ENCODE measurements around the gene FAM53B.

Gene FAM53B

DNA sequence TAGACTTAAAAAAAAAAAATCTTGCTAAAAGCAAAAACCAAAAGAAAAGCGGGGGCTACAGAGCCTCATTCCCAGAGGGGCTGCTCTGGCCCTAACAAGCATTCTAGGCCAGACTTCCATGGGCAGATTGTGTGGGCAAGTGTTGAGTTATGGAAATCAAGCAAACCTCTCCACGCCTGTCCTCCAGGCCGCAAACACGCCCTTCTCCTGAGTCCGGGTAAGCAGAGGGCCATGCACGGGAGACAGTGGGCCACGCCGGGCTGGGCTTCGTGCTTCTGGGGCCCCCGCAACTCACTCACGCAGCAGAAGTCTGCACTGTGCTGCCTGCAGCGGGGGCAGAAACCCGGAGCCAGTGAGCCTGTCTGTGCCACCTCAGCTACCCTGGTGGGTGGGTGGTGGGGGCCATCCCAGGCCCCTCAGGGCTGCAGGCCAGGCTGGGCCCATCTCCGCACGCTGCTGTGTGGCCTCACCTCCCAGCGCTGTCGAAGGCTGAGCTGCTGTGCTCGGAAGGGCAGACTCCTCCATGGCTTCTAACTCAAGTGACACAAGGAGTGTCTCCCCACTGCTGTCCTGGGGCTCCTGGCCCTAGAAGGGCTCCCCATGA, 125.6 kb downstream of the FAM53B start (continued):
- TF ChIP-seq, protein P1, sequence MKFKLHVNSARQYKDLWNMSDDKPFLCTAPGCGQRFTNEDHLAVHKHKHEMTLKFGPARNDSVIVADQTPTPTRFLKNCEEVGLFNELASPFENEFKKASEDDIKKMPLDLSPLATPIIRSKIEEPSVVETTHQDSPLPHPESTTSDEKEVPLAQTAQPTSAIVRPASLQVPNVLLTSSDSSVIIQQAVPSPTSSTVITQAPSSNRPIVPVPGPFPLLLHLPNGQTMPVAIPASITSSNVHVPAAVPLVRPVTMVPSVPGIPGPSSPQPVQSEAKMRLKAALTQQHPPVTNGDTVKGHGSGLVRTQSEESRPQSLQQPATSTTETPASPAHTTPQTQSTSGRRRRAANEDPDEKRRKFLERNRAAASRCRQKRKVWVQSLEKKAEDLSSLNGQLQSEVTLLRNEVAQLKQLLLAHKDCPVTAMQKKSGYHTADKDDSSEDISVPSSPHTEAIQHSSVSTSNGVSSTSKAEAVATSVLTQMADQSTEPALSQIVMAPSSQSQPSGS (tag by site-specific recombination; IDR thresholded peaks at IDR 0.05; ENCODE audit: low read depth) = no peak
- TF ChIP-seq MYNN (tag by site-specific recombination; IDR thresholded peaks at IDR 0.05; ENCODE audit: borderline replicate concordance) (no peak), ZNF792 (tag by site-specific recombination; IDR thresholded peaks at IDR 0.05) (no peak), ZNF10 (tag by site-specific recombination; IDR thresholded peaks at IDR 0.05) (no peak), GLI4 (tag by site-specific recombination; IDR thresholded peaks at IDR 0.05) (no peak), KLF7 (tag by site-specific recombination; IDR thresholded peaks at IDR 0.05; ENCODE audit: borderline replicate concordance) (no peak)
- TF ChIP-seq, protein P2, sequence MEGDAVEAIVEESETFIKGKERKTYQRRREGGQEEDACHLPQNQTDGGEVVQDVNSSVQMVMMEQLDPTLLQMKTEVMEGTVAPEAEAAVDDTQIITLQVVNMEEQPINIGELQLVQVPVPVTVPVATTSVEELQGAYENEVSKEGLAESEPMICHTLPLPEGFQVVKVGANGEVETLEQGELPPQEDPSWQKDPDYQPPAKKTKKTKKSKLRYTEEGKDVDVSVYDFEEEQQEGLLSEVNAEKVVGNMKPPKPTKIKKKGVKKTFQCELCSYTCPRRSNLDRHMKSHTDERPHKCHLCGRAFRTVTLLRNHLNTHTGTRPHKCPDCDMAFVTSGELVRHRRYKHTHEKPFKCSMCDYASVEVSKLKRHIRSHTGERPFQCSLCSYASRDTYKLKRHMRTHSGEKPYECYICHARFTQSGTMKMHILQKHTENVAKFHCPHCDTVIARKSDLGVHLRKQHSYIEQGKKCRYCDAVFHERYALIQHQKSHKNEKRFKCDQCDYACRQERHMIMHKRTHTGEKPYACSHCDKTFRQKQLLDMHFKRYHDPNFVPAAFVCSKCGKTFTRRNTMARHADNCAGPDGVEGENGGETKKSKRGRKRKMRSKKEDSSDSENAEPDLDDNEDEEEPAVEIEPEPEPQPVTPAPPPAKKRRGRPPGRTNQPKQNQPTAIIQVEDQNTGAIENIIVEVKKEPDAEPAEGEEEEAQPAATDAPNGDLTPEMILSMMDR (tag by site-specific recombination; IDR thresholded peaks at IDR 0.05) = no peak
- TF ChIP-seq, protein P3, sequence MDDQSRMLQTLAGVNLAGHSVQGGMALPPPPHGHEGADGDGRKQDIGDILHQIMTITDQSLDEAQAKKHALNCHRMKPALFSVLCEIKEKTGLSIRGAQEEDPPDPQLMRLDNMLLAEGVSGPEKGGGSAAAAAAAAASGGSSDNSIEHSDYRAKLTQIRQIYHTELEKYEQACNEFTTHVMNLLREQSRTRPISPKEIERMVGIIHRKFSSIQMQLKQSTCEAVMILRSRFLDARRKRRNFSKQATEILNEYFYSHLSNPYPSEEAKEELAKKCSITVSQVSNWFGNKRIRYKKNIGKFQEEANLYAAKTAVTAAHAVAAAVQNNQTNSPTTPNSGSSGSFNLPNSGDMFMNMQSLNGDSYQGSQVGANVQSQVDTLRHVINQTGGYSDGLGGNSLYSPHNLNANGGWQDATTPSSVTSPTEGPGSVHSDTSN (CRISPR knock-in tag; IDR thresholded peaks at IDR 0.05) = no peak

DNA sequence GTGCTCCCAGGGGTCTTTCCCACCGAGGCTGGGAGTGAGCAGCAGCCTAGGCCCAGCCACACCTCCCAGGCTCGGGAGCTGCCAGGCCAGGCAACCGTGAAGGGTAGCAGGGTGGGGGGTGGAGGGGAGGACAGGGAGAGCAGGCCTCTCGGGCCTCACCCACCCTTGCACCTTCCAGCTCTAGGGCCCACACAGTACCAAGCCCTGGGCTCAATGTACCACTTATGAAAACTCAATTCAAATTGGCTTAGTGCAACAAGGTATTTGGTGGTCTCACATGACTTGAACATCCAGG, 127.4 kb downstream of the FAM53B start:
- CTCF ChIA-PET = no interaction called here
- Histone ChIP-seq H3K9me3 (ENCODE audit: control insufficient read depth, insufficient read depth, low read depth, low read length) (no peaks in the 10 kb centered on the region), H3K36me3 (ENCODE audit: control insufficient read depth in 2 of 2, insufficient read depth in 1 of 2, low read length in 2 of 2) (peaks cover 0 to 6% of the 10 kb centered on the region in 2 experiments; a peak in 1 of 3 replicates), H3K4me3 (ENCODE audit: low read depth, low read length) (no peak overlapping the region), H3K4me1 (ENCODE audit: control insufficient read depth, insufficient read depth, low read length) (peaks cover 2% of the 10 kb centered on the region; the same call in 1 of the 2 replicates), H3K27ac (ENCODE audit: extremely low read depth, low read depth, low read length) (no peak overlapping the region)
- POLR2A ChIA-PET = no interaction called here
- TF ChIP-seq, protein P4, sequence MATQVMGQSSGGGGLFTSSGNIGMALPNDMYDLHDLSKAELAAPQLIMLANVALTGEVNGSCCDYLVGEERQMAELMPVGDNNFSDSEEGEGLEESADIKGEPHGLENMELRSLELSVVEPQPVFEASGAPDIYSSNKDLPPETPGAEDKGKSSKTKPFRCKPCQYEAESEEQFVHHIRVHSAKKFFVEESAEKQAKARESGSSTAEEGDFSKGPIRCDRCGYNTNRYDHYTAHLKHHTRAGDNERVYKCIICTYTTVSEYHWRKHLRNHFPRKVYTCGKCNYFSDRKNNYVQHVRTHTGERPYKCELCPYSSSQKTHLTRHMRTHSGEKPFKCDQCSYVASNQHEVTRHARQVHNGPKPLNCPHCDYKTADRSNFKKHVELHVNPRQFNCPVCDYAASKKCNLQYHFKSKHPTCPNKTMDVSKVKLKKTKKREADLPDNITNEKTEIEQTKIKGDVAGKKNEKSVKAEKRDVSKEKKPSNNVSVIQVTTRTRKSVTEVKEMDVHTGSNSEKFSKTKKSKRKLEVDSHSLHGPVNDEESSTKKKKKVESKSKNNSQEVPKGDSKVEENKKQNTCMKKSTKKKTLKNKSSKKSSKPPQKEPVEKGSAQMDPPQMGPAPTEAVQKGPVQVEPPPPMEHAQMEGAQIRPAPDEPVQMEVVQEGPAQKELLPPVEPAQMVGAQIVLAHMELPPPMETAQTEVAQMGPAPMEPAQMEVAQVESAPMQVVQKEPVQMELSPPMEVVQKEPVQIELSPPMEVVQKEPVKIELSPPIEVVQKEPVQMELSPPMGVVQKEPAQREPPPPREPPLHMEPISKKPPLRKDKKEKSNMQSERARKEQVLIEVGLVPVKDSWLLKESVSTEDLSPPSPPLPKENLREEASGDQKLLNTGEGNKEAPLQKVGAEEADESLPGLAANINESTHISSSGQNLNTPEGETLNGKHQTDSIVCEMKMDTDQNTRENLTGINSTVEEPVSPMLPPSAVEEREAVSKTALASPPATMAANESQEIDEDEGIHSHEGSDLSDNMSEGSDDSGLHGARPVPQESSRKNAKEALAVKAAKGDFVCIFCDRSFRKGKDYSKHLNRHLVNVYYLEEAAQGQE (tag by site-specific recombination; IDR thresholded peaks at IDR 0.05) = no peak
- TF ChIP-seq ZFP41 (tag by site-specific recombination; IDR thresholded peaks at IDR 0.05; ENCODE audit: borderline replicate concordance) (no peak), TCF7L2 (IDR thresholded peaks at IDR 0.05; ENCODE audit: borderline replicate concordance, low read depth, low read length) (no peak), ZNF292 (tag by site-specific recombination; IDR thresholded peaks at IDR 0.05; ENCODE audit: borderline replicate concordance, low read depth) (no peak), ZNF266 (tag by site-specific recombination; IDR thresholded peaks at IDR 0.05; ENCODE audit: low read depth) (no peak), ZNF529 (tag by site-specific recombination; IDR thresholded peaks at IDR 0.05; ENCODE audit: insufficient replicate concordance) (no peak), ZNF785 (tag by site-specific recombination; IDR thresholded peaks at IDR 0.05) (no peak), ZXDB (tag by site-specific recombination; IDR thresholded peaks at IDR 0.05) (no peak)
